ENCODE results near the gene RNGTT.

GRCh38 chr6:88565836-88566235 lies 397.6 kb downstream of the RNGTT start:
- TF ChIP-seq YY1 (IDR thresholded peaks at IDR 0.05; ENCODE audit: low read depth) (no peak), RAD21 (IDR thresholded peaks at IDR 0.05; ENCODE audit: low read depth) (no peak), CREB1 (IDR thresholded peaks at IDR 0.05; ENCODE audit: low read depth) (no peak), TAF1 (IDR thresholded peaks at IDR 0.05; ENCODE audit: low read depth) (no peak)
- TF ChIP-seq, protein P1, sequence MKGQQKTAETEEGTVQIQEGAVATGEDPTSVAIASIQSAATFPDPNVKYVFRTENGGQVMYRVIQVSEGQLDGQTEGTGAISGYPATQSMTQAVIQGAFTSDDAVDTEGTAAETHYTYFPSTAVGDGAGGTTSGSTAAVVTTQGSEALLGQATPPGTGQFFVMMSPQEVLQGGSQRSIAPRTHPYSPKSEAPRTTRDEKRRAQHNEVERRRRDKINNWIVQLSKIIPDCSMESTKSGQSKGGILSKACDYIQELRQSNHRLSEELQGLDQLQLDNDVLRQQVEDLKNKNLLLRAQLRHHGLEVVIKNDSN (IDR thresholded peaks at IDR 0.05), result no peak

All from Ishikawa (cell line).